Right lobe of liver (tissue), 6 donors: ENCODE results near the gene MYO5C. TPM values are rescaled to one million over a fixed set of nuclear protein-coding genes. Genes with fewer than 3 reads are reported as not detected.
A peak's percentile ranks its signal among the peaks of the same experiment; 100 is the strongest.

Experiments
- ATAC-seq, 4 donors: fragments of 200-7000 bp; cut with Tn5 transposase; one replicate each; pipeline ENCODE4 v1.9.1; 2020; ENCODE audit warnings: mild to moderate bottlenecking in 4 of 4, moderate library complexity in 4 of 4
- DNase-seq, 3 donors: peaks; one replicate each; pipeline ENCODE4 v3.0.0-alpha.2; 2020
- H3K27ac ChIP-seq, 3 donors: fragments of 200-600 bp; one replicate each; pipeline ENCODE4 v1.8.0; 2022
- H3K27me3 ChIP-seq, 2 donors: fragments of 200-600 bp; one replicate each; pipeline ENCODE4 v1.8.0; 2022
- H3K36me3 ChIP-seq, 4 donors: fragments of 200-600 bp; sonication (generic) in 1 of 4; one replicate each; pipeline versions ENCODE4 v1.5.1 to v1.8.0; 2017 to 2022; ENCODE audit warnings: control low read depth in 1 of 4
- H3K4me1 ChIP-seq, 4 donors: fragments of 200-600 bp; sonication (generic) in 1 of 4; one replicate each; pipeline versions ENCODE4 v1.5.1 to v1.8.0; 2017 to 2022; ENCODE audit warnings: control low read depth in 1 of 4
- H3K4me3 ChIP-seq, 3 donors: fragments of 200-600 bp; one replicate each; pipeline ENCODE4 v1.8.0; 2022
- H3K9me3 ChIP-seq, 4 donors: fragments of 200-600 bp; sonication (generic) in 1 of 4; one replicate each; pipeline versions ENCODE4 v1.5.1 to v1.8.0; 2017 to 2022; ENCODE audit warnings: control low read depth in 1 of 4
- POLR2A ChIP-seq: fragments of 450-650 bp; IDR thresholded peaks from one replicate; pipeline ENCODE4 v1.6.1; 2017; ENCODE audit warnings: antibody characterized with exemption, mild to moderate bottlenecking
- WGBS: methylation state at CpG from one replicate; pipeline ENCODE4 v1.1.6; 2018; ENCODE audit warnings: low coverage, low lambda C conversion rate; ENCODE audit not compliant: insufficient coverage; ENCODE audit errors: missing lambda C conversion rate; 5-methylcytosine and 5-hydroxymethylcytosine counted together
- intact Hi-C, 2 donors: fragments of 100-400 bp; cut with DNase I; formaldehyde crosslinking; loops; one replicate each; pipeline versions ENCODE4 v1.11.2 to v1.14.1; 2022
- long read RNA-seq: library from polyadenylated mRNA; unstranded; transcript quantifications from one replicate; pipeline ENCODE4 v2.0.0, GENCODE V29; 2019
- total RNA-seq, 6 experiments: library from RNA; depleted of rRNA in 2 of 6; stranded (reverse); fragments of >200 nt in 2 of 6; fragmentation: NEBNext Ultra II Directional in 3 of 6; extraction: Animal tissue kit (Norgen Biotek cat#: 25700) in 3 of 6; gene quantifications; one replicate each; pipeline versions ENCODE4 v1.1.0 to v1.2.4, GENCODE V29; 2016 to 2023
- TF ChIP-seq, protein P1 (sequence below), 4 donors: fragments of 200-600 bp in 3 of 4; fragments of 450-650 bp in 1 of 4; IDR thresholded peaks; one replicate each; pipeline versions ENCODE4 v1.5.1 to v1.8.0; 2016 to 2022; ENCODE audit warnings: antibody characterized with exemption in 4 of 4, mild to moderate bottlenecking in 2 of 4
- donor health status: DM: no; HTN: yes; CAD: no.
- donor health status: DM: no; HTN: no; CAD: no.
- donor health status: DM: no; HTN: no; CAD: no.
- donor health status: DM: no; HTN: yes; CAD: no.
- donor health status: DM: no; HTN: yes; CAD: no.

The MYO5C gene, protein sequence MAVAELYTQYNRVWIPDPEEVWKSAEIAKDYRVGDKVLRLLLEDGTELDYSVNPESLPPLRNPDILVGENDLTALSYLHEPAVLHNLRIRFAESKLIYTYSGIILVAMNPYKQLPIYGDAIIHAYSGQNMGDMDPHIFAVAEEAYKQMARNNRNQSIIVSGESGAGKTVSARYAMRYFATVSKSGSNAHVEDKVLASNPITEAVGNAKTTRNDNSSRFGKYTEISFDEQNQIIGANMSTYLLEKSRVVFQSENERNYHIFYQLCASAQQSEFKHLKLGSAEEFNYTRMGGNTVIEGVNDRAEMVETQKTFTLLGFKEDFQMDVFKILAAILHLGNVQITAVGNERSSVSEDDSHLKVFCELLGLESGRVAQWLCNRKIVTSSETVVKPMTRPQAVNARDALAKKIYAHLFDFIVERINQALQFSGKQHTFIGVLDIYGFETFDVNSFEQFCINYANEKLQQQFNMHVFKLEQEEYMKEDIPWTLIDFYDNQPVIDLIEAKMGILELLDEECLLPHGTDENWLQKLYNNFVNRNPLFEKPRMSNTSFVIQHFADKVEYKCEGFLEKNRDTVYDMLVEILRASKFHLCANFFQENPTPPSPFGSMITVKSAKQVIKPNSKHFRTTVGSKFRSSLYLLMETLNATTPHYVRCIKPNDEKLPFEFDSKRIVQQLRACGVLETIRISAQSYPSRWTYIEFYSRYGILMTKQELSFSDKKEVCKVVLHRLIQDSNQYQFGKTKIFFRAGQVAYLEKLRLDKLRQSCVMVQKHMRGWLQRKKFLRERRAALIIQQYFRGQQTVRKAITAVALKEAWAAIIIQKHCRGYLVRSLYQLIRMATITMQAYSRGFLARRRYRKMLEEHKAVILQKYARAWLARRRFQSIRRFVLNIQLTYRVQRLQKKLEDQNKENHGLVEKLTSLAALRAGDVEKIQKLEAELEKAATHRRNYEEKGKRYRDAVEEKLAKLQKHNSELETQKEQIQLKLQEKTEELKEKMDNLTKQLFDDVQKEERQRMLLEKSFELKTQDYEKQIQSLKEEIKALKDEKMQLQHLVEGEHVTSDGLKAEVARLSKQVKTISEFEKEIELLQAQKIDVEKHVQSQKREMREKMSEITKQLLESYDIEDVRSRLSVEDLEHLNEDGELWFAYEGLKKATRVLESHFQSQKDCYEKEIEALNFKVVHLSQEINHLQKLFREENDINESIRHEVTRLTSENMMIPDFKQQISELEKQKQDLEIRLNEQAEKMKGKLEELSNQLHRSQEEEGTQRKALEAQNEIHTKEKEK (N-terminal part only)
- total RNA-seq: 10 to 100 TPM in 1 of 6 experiments, 1 to 10 TPM in 5; 5.8 to 10.2 (median 7.1) TPM
- long read RNA-seq: 0 reads

DNA sequence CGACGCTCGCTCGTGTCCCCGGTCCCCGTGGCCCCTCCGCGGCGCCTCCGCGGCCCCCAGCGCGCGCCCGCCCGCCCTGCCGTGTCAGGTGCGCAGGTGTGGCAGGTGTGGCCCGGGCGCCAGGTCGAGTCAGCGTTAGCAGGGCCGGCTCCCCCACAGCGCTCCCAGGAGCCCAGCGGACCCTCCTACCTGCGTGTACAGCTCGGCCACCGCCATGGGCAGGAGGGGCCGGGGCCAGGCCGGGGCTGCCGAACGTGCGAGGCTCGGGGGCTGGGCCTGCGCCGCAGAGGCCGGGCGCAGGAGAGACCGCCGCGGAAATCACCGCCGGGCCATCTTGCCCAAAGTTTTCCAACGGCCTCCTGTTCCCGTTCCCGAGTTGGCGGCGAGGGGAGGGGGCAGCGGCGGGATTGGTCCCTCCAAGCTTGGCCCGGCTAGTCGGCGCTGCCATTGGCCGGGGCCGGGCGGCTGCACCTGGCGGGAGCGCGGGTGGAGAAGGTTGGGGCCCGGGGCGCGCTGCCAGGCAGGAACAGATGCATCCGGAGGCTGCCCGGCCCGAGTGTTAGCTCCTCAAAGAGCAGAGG is at the start of gene MYO5C:
TSS of gene MYO5C (minus strand) at position 384 of the 581 bp plus-strand sequence. CDS start at position 216, 168 bp downstream.
- peak within 1 kb of the TSS; percentile 66 to 85 (median 77) for H3K4me3 ChIP-seq
- TF ChIP-seq POLR2A: peak; percentile 67
- TF ChIP-seq, protein P1, sequence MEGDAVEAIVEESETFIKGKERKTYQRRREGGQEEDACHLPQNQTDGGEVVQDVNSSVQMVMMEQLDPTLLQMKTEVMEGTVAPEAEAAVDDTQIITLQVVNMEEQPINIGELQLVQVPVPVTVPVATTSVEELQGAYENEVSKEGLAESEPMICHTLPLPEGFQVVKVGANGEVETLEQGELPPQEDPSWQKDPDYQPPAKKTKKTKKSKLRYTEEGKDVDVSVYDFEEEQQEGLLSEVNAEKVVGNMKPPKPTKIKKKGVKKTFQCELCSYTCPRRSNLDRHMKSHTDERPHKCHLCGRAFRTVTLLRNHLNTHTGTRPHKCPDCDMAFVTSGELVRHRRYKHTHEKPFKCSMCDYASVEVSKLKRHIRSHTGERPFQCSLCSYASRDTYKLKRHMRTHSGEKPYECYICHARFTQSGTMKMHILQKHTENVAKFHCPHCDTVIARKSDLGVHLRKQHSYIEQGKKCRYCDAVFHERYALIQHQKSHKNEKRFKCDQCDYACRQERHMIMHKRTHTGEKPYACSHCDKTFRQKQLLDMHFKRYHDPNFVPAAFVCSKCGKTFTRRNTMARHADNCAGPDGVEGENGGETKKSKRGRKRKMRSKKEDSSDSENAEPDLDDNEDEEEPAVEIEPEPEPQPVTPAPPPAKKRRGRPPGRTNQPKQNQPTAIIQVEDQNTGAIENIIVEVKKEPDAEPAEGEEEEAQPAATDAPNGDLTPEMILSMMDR (IDR thresholded peaks at IDR 0.05): no peak
- H3K9me3 ChIP-seq: no peaks in the 10 kb centered on the region
- H3K27ac ChIP-seq: peak within 1 kb of the TSS in 1 of 3 donors; percentile 26
- no peaks in the 10 kb centered on the region for H3K36me3 ChIP-seq
- no peaks in the 10 kb centered on the region for H3K27me3 ChIP-seq
- DNase-seq (peak; percentile 91 to 93 (median 91)), ATAC-seq (peak; percentile 97 to 98 (median 98))
- H3K4me1 ChIP-seq: peaks cover 0 to 11% (median 0%) of the 10 kb centered on the region in 4 donors
- under 1% methylated on average over 26 of the region's 65 CpGs for WGBS
- intact Hi-C loops: no loop called here

DNA sequence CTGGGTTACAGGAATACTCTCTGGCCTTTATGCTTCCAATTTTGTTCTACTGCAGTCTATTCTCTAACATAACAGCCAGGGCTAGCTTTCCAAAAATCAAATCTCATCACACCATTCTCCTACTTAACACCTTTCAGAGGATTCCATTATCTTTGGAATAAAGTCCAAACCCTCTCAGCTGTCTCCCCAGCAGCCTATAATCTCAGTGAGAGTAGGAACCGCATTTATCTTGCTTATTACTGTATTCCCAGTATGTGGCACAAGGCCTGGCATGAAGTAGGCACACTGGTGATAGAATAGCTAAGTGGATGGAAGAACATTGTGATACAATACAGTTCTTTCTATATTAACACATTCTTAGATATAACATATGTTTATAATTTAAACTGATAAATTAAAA is 49.0 kb upstream of the MYO5C start:
- H3K27ac ChIP-seq: no peak overlapping the region
- ATAC-seq: no peak
- no peak for TF ChIP-seq POLR2A
- TF ChIP-seq, protein P1 (IDR thresholded peaks at IDR 0.05): no peak
- H3K4me1 ChIP-seq: peaks cover 0 to 5% (median 0%) of the 10 kb centered on the region in 4 donors
- WGBS: 100% methylated on average over 1 of the region's 1 CpG
- no peaks in the 10 kb centered on the region for H3K9me3 ChIP-seq
- DNase-seq: no peak
- intact Hi-C loops: no loop called here
- H3K4me3 ChIP-seq: no peak overlapping the region
- no peaks in the 10 kb centered on the region for H3K27me3 ChIP-seq
- no peaks in the 10 kb centered on the region for H3K36me3 ChIP-seq

DNA sequence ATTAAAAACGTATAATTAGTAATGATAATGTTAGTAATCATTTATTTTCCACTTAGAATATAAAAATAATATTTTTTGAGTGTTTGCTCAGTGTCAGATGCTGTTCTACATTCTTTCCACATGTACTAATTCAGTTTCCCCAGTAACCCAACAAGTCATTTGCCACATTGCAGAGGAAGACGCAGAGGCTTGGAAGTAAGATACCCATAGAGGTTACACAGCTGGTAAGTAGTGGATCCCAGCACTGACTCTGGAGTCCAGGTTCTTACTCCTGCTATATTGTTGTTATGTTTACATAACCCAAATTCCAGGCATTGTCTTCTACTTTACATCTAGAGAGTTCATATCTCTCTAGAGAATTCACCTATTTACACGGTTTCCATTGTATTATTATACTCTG is 48.2 kb upstream of the MYO5C start:
- no peaks in the 10 kb centered on the region for H3K36me3 ChIP-seq
- H3K4me3 ChIP-seq: no peak overlapping the region
- DNase-seq (no peak), ATAC-seq (no peak)
- no peaks in the 10 kb centered on the region for H3K9me3 ChIP-seq
- H3K27ac ChIP-seq: no peak overlapping the region
- intact Hi-C loops: no loop called here
- TF ChIP-seq, protein P1 (IDR thresholded peaks at IDR 0.05): no peak
- TF ChIP-seq POLR2A: no peak
- H3K4me1 ChIP-seq: peaks cover 0 to 5% (median 0%) of the 10 kb centered on the region in 4 donors
- no peaks in the 10 kb centered on the region for H3K27me3 ChIP-seq
- WGBS: 81% methylated on average over 3 of the region's 3 CpGs

DNA sequence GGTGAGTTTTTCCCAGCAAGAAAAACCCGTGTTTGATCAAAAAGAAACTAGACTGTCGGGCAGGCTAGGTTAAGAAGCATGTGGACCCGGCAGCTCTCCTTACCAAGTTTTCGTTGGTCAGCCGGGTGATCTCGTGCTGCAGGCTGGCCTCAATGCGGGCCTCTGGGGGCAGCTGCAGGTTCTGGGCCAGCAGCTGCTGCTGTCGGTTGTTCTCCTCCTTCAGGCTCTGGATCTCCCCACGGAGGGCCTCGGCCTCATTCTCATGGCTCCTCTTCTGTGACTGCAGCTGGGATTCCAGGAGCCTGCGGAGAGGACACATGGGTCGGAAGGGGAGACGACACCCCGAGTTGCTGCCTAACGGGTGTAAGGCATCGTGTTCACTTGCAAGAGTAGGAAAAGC is 44.5 kb upstream of the MYO5C start:
- no peak for DNase-seq
- Histone ChIP-seq H3K4me1 (peaks cover 0 to 5% (median 0%) of the 10 kb centered on the region in 4 donors), H3K9me3 (no peaks in the 10 kb centered on the region), H3K4me3 (no peak overlapping the region), H3K27ac (no peak overlapping the region), H3K27me3 (no peaks in the 10 kb centered on the region), H3K36me3 (no peaks in the 10 kb centered on the region)
- intact Hi-C loops: no loop called here
- 97% methylated on average over 6 of the region's 16 CpGs for WGBS
- no peak for TF ChIP-seq POLR2A
- TF ChIP-seq, protein P1 (IDR thresholded peaks at IDR 0.05): no peak
- ATAC-seq: no peak
